ENCODE results near the gene STARD5.

DNA sequence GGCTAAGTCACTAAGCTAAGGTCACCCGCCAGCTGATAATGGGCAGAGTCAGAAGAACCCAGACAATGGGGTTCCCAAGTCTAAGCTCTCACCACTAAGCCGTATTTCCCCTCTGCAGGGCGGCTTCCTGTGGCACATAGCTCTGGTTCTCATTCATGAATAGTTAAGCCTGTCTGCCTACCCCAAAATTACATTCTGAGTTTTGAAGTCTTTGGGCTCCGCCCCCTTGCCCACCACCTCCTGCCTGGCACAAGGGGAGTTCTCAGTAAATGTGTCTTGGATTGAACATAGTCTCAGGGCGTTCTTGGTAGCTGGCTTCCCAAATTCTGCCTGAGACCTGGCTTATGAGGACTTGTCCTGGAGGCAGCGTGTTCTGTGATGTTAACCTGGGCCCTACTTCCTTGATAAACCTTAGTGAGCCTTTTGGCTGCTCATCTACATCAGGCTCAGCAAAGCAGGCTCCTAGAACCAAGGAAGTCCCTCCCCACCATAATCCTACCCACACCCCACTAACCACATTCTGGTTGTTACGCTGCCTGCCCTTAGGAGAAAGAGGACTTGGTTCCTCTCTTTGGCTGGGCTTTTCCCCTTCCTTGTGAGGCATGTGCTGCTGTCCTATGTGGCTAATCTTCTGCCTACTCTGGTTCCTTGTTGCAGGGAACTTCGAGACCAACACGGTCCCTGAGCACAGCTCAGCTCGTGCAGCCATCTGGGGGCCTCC lies 54.9 kb downstream of the STARD5 start:
- TF ChIP-seq RAD21 (IDR thresholded peaks at IDR 0.05 in 1 of 2, conservative IDR thresholded peaks at IDR 0.05 in 1 of 2; ENCODE audit: low read depth in 2 of 2, low read length in 2 of 2) (no peak), POU5F1 (IDR thresholded peaks at IDR 0.05; ENCODE audit: low read depth, low read length) (no peak), KDM4A (IDR thresholded peaks at IDR 0.05; ENCODE audit: low read depth, low read length, severe bottlenecking) (no peak), TAF1 (IDR thresholded peaks at IDR 0.05; ENCODE audit: low read depth, low read length) (no peak), CHD2 (IDR thresholded peaks at IDR 0.05; ENCODE audit: low read length) (no peak), SRF (IDR thresholded peaks at IDR 0.05; ENCODE audit: low read depth, low read length) (no peak), POLR2A (IDR thresholded peaks at IDR 0.05; ENCODE audit: control extremely low read depth in 1 of 2, low read depth in 2 of 2, low read length in 2 of 2) (no peak), SUZ12 (IDR thresholded peaks at IDR 0.05; ENCODE audit: low read length) (no peak), ZNF274 (IDR thresholded peaks at IDR 0.05; ENCODE audit: borderline replicate concordance, extremely low read depth, low read length) (no peak), SIN3A (conservative IDR thresholded peaks at IDR 0.05 in 1 of 2, IDR thresholded peaks at IDR 0.05 in 1 of 2; ENCODE audit: low read depth in 1 of 2, low read length in 2 of 2) (no peak)
- TF ChIP-seq, protein P1, sequence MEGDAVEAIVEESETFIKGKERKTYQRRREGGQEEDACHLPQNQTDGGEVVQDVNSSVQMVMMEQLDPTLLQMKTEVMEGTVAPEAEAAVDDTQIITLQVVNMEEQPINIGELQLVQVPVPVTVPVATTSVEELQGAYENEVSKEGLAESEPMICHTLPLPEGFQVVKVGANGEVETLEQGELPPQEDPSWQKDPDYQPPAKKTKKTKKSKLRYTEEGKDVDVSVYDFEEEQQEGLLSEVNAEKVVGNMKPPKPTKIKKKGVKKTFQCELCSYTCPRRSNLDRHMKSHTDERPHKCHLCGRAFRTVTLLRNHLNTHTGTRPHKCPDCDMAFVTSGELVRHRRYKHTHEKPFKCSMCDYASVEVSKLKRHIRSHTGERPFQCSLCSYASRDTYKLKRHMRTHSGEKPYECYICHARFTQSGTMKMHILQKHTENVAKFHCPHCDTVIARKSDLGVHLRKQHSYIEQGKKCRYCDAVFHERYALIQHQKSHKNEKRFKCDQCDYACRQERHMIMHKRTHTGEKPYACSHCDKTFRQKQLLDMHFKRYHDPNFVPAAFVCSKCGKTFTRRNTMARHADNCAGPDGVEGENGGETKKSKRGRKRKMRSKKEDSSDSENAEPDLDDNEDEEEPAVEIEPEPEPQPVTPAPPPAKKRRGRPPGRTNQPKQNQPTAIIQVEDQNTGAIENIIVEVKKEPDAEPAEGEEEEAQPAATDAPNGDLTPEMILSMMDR (IDR thresholded peaks at IDR 0.05; ENCODE audit: control extremely low read depth in 1 of 3, insufficient read depth in 1 of 3, low read depth in 1 of 3, low read length in 3 of 3) = no peak
- TF ChIP-seq, protein P2, sequence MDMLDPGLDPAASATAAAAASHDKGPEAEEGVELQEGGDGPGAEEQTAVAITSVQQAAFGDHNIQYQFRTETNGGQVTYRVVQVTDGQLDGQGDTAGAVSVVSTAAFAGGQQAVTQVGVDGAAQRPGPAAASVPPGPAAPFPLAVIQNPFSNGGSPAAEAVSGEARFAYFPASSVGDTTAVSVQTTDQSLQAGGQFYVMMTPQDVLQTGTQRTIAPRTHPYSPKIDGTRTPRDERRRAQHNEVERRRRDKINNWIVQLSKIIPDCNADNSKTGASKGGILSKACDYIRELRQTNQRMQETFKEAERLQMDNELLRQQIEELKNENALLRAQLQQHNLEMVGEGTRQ (IDR thresholded peaks at IDR 0.05; ENCODE audit: low read length) = no peak

Data from H1 (cell line).